Measurements from ENCODE around the gene SPTSSA.

- TF ChIP-seq CTCF (IDR thresholded peaks at IDR 0.05) (no peak), POLR2A (IDR thresholded peaks at IDR 0.05) (no peak), POLR2AphosphoS5 (IDR thresholded peaks at IDR 0.05) (no peak)
Observed at GRCh38 chr14:34465069-34465859, 3.2 kb upstream of the SPTSSA start.
